ENCODE results near the gene ITGA7. TPM values are rescaled to one million over a fixed set of nuclear protein-coding genes. Genes with fewer than 3 reads are reported as not detected.

Gene ITGA7
- total RNA-seq, 1 donor from 2014 or later: 7.7 TPM

- no peak for DNase-seq (ENCODE audit: low read depth)
- no peak overlapping the region for H3K4me3 ChIP-seq (ENCODE audit: low read depth, low read length)
- TF ChIP-seq CTCF (conservative IDR thresholded peaks at IDR 0.05; ENCODE audit: low read depth, low read length): no peak
Observed at GRCh38 chr12:55693323-55694187, 14.1 kb downstream of the ITGA7 start.

GRCh38 chr12:55692631-55693322 lies 14.9 kb downstream of the ITGA7 start:
- DNase-seq (ENCODE audit: low read depth): no peak
- no peak for TF ChIP-seq CTCF (conservative IDR thresholded peaks at IDR 0.05; ENCODE audit: low read depth, low read length)
- H3K4me3 ChIP-seq (ENCODE audit: low read depth, low read length): no peak overlapping the region

GRCh38 chr12:55688716-55689655 lies 18.7 kb downstream of the ITGA7 start:
- TF ChIP-seq CTCF (conservative IDR thresholded peaks at IDR 0.05; ENCODE audit: low read depth, low read length): no peak
- no peak for DNase-seq (ENCODE audit: low read depth)
- H3K4me3 ChIP-seq (ENCODE audit: low read depth, low read length): no peak overlapping the region

GRCh38 chr12:55687746-55688145 lies 20.0 kb downstream of the ITGA7 start:
- TF ChIP-seq CTCF (conservative IDR thresholded peaks at IDR 0.05; ENCODE audit: low read depth, low read length): no peak
- H3K4me3 ChIP-seq (ENCODE audit: low read depth, low read length): no peak overlapping the region
- DNase-seq (ENCODE audit: low read depth): no peak

- no peak for DNase-seq (ENCODE audit: low read depth)
- no peak overlapping the region for H3K4me3 ChIP-seq (ENCODE audit: low read depth, low read length)
- TF ChIP-seq CTCF (conservative IDR thresholded peaks at IDR 0.05; ENCODE audit: low read depth, low read length): no peak
Observed at GRCh38 chr12:55686366-55687010, 21.2 kb downstream of the ITGA7 start.

GRCh38 chr12:55685671-55686070 lies 22.0 kb downstream of the ITGA7 start:
- no peak overlapping the region for H3K4me3 ChIP-seq (ENCODE audit: low read depth, low read length)
- TF ChIP-seq CTCF (conservative IDR thresholded peaks at IDR 0.05; ENCODE audit: low read depth, low read length): no peak
- DNase-seq (ENCODE audit: low read depth): no peak

Measured in epithelial cell of proximal tubule (primary cell).